ENCODE results near the gene LPGAT1.

DNA sequence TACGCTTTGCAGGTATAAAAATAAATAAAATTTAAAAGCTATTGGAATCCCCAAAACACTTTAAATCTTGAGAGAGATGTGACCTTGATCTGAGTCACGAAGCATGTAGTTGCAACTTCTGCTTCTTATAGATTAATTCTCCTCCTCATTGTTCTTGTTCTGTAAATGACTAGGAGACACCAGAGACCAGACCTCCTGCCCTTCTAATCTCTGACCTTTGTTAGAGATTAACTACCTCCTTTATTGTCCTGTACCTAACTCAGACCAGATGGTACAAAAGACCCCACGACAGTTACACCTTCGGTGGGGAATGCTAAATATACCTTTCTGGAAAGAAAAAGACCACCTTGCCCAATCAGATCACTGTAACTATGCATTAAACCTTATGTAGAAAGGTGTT lies 78.2 kb downstream of the LPGAT1 start:
- no peak for TF ChIP-seq POLR2AphosphoS5 (IDR thresholded peaks at IDR 0.05; ENCODE audit: low read depth, low read length)
- TF ChIP-seq EZH2 (IDR thresholded peaks at IDR 0.05): no peak
- TF ChIP-seq, protein P1, sequence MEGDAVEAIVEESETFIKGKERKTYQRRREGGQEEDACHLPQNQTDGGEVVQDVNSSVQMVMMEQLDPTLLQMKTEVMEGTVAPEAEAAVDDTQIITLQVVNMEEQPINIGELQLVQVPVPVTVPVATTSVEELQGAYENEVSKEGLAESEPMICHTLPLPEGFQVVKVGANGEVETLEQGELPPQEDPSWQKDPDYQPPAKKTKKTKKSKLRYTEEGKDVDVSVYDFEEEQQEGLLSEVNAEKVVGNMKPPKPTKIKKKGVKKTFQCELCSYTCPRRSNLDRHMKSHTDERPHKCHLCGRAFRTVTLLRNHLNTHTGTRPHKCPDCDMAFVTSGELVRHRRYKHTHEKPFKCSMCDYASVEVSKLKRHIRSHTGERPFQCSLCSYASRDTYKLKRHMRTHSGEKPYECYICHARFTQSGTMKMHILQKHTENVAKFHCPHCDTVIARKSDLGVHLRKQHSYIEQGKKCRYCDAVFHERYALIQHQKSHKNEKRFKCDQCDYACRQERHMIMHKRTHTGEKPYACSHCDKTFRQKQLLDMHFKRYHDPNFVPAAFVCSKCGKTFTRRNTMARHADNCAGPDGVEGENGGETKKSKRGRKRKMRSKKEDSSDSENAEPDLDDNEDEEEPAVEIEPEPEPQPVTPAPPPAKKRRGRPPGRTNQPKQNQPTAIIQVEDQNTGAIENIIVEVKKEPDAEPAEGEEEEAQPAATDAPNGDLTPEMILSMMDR (IDR thresholded peaks at IDR 0.05 in 2 of 3, conservative IDR thresholded peaks at IDR 0.05 in 1 of 3; ENCODE audit: borderline replicate concordance in 1 of 3, insufficient read depth in 1 of 3, low read depth in 2 of 3, low read length in 2 of 3): no peak
- TF ChIP-seq POLR2A (IDR thresholded peaks at IDR 0.05; ENCODE audit: borderline replicate concordance, extremely low read depth, insufficient read depth, insufficient read length): no peak
- TF ChIP-seq ZFX (IDR thresholded peaks at IDR 0.05): no peak
- TF ChIP-seq SIN3A (IDR thresholded peaks at IDR 0.05; ENCODE audit: low read depth): no peak
- no peak for TF ChIP-seq ZNF274 (IDR thresholded peaks at IDR 0.05; ENCODE audit: low read depth, low read length)
- TF ChIP-seq RAD21 (IDR thresholded peaks at IDR 0.05; ENCODE audit: low read depth): no peak

Measured in HCT116 (cell line).